H1 (cell line): Measurements from ENCODE around the gene NELL1. TPM values are rescaled to one million over a fixed set of nuclear protein-coding genes. Genes with fewer than 3 reads are reported as not detected.

Experiments
- CTCF ChIA-PET: fragments of 300-600 bp; sonication (Branson Sonifier 250); formaldehyde crosslinking; loops from one replicate; lab custom pipeline; 2021; ENCODE audit not compliant: partially characterized antibody; lab: Charles Lee
- POLR2A ChIA-PET: fragments of 300-600 bp; sonication (Branson Sonifier 250); formaldehyde crosslinking; loops from one replicate; lab custom pipeline; 2021; ENCODE audit warnings: inconsistent platforms; ENCODE audit not compliant: partially characterized antibody; lab: Charles Lee
- DNase-seq, 2 experiments: peaks; one replicate each; pipeline versions ENCODE4 v3.0.0 to v3.0.0-alpha.2; 2010 to 2022; ENCODE audit warnings: low spot score in 2 of 2, low read depth in 1 of 2, mixed read lengths in 1 of 2
- FAIRE-seq: peaks from 2 replicates; lab custom pipeline; 2011; peaks lifted over from hg19 to GRCh38; lab: Jason Lieb, UNC
- H2AFZ ChIP-seq: 2 replicates; pipeline ENCODE4 v1.8.1; 2012; ENCODE audit warnings: low read length, inconsistent platforms
- H2AK5ac ChIP-seq: 2 replicates; pipeline ENCODE4 v1.6.1; 2013; ENCODE audit warnings: low read depth, low read length
- H2BK120ac ChIP-seq: replicated peaks from 2 replicates; pipeline ENCODE3; 2013; ENCODE audit warnings: low read depth, low read length, inconsistent platforms
- H2BK12ac ChIP-seq: 2 replicates; pipeline ENCODE4 v1.6.1; 2013; ENCODE audit warnings: low read depth, low read length
- H2BK15ac ChIP-seq: 2 replicates; pipeline ENCODE4 v1.6.1; 2013; ENCODE audit warnings: low read length
- H2BK20ac ChIP-seq: 2 replicates; pipeline ENCODE4 v1.6.1; 2013; ENCODE audit warnings: low read length
- H2BK5ac ChIP-seq: 2 replicates; pipeline ENCODE4 v1.6.1; 2013; ENCODE audit warnings: low read depth, low read length
- H3K14ac ChIP-seq: 2 replicates; pipeline ENCODE4 v1.6.1; 2013; ENCODE audit warnings: inconsistent platforms; ENCODE audit not compliant: insufficient read length
- H3K18ac ChIP-seq: 2 replicates; pipeline ENCODE4 v1.6.1; 2013; ENCODE audit warnings: low read length; ENCODE audit errors: extremely low read depth
- H3K23ac ChIP-seq: 2 replicates; pipeline ENCODE4 v1.6.1; 2013; ENCODE audit warnings: inconsistent platforms; ENCODE audit not compliant: insufficient read length
- H3K23me2 ChIP-seq: 2 replicates; pipeline ENCODE4 v1.6.1; 2013; ENCODE audit warnings: low read depth, low read length
- H3K27ac ChIP-seq: 2 replicates; pipeline ENCODE4 v1.6.1; 2011; ENCODE audit warnings: low read depth, low read length, inconsistent platforms
- H3K27me3 ChIP-seq, 4 experiments: replicated peaks in 1 of 4; 1 replicate in 1 of 4; 2 replicates in 3 of 4; pipeline versions ENCODE4 v1.6.1 to v1.8.1; 2011 to 2013; ENCODE audit warnings: low read length in 3 of 4, mild to moderate bottlenecking in 3 of 4, inconsistent platforms in 2 of 4, mixed read lengths in 2 of 4, moderate library complexity in 1 of 4; ENCODE audit not compliant: control insufficient read depth in 3 of 4, insufficient read depth in 3 of 4; ENCODE audit errors: extremely low read depth in 1 of 4
- H3K36me3 ChIP-seq, 4 experiments: 2 replicates each; pipeline versions ENCODE4 v1.6.1 to v1.8.1; 2011 to 2013; ENCODE audit warnings: mild to moderate bottlenecking in 4 of 4, low read length in 3 of 4, moderate library complexity in 2 of 4, control low read depth in 1 of 4, inconsistent platforms in 1 of 4; ENCODE audit not compliant: insufficient read depth in 4 of 4, control insufficient read depth in 2 of 4
- H3K4ac ChIP-seq: replicated peaks from 2 replicates; pipeline ENCODE3; 2013; ENCODE audit warnings: low read length, low read depth, mixed read lengths, inconsistent platforms; ENCODE audit not compliant: insufficient read length
- H3K4me1 ChIP-seq, 4 experiments: replicated peaks in 1 of 4; 1 replicate in 1 of 4; 2 replicates in 3 of 4; pipeline versions ENCODE4 v1.6.1 to v1.8.1; 2011 to 2013; ENCODE audit warnings: low read length in 3 of 4, inconsistent platforms in 2 of 4, mixed read lengths in 1 of 4; ENCODE audit not compliant: insufficient read depth in 4 of 4, control insufficient read depth in 3 of 4
- H3K4me2 ChIP-seq, 2 experiments: 2 replicates each; pipeline versions ENCODE4 v1.6.1 to v1.8.1; 2011 to 2013; ENCODE audit warnings: low read depth in 2 of 2, low read length in 2 of 2, control low read depth in 1 of 2, inconsistent platforms in 1 of 2, mild to moderate bottlenecking in 1 of 2; ENCODE audit not compliant: insufficient read depth in 1 of 2
- H3K4me3 ChIP-seq, 4 experiments: fragments of 200-600, 300-600 bp in 1 of 4; sonication (generic), shearing (Covaris generic), sonication (Bioruptor Twin) in 1 of 4; 2 replicates each; pipeline versions ENCODE4 v1.5.1 to v1.8.1; 2011 to 2016; ENCODE audit warnings: low read length in 4 of 4, low read depth in 3 of 4, control low read depth in 2 of 4, inconsistent platforms in 2 of 4, mild to moderate bottlenecking in 2 of 4, mixed read lengths in 1 of 4, moderate library complexity in 1 of 4; ENCODE audit not compliant: insufficient read depth in 2 of 4; ENCODE audit errors: extremely low read depth in 1 of 4
- H3K56ac ChIP-seq: replicated peaks from 2 replicates; pipeline ENCODE3; 2013; ENCODE audit warnings: low read depth, mild to moderate bottlenecking, mixed read lengths, low read length, inconsistent platforms; ENCODE audit not compliant: insufficient read length
- H3K79me1 ChIP-seq: 2 replicates; pipeline ENCODE4 v1.6.1; 2013; ENCODE audit warnings: low read depth, low read length, control low read depth
- H3K79me2 ChIP-seq, 2 experiments: 2 replicates each; pipeline versions ENCODE4 v1.6.1 to v1.8.1; 2012 to 2013; ENCODE audit warnings: low read length in 2 of 2, mild to moderate bottlenecking in 2 of 2, inconsistent platforms in 1 of 2; ENCODE audit not compliant: insufficient read depth in 2 of 2, control insufficient read depth in 1 of 2
- H3K9ac ChIP-seq, 4 experiments: replicated peaks in 1 of 4; 1 replicate in 1 of 4; 2 replicates in 3 of 4; pipeline versions ENCODE4 v1.6.1 to v1.8.1; 2011 to 2013; ENCODE audit warnings: low read depth in 3 of 4, low read length in 3 of 4, control low read depth in 2 of 4, mild to moderate bottlenecking in 2 of 4, moderate library complexity in 2 of 4, inconsistent platforms in 1 of 4; ENCODE audit errors: extremely low read depth in 1 of 4
- H3K9me3 ChIP-seq, 2 experiments: 2 replicates each; pipeline versions ENCODE4 v1.6.1 to v1.8.1; 2012 to 2013; ENCODE audit warnings: mild to moderate bottlenecking in 2 of 2, moderate library complexity in 2 of 2, control low read depth in 1 of 2, inconsistent platforms in 1 of 2, low read depth in 1 of 2, low read length in 1 of 2, mixed read lengths in 1 of 2; ENCODE audit not compliant: insufficient read depth in 2 of 2
- H4K20me1 ChIP-seq, 2 experiments: replicated peaks in 1 of 2; 2 replicates each; pipeline versions ENCODE3 to v1.8.1; 2011 to 2013; ENCODE audit warnings: inconsistent platforms in 2 of 2, low read length in 2 of 2, mild to moderate bottlenecking in 1 of 2; ENCODE audit not compliant: insufficient read depth in 2 of 2, control insufficient read depth in 1 of 2
- H4K5ac ChIP-seq: 2 replicates; pipeline ENCODE4 v1.6.1; 2013; ENCODE audit warnings: low read length, low read depth, mixed read lengths, inconsistent platforms; ENCODE audit not compliant: insufficient read length
- H4K8ac ChIP-seq: 2 replicates; pipeline ENCODE4 v1.8.0; 2013; ENCODE audit warnings: mild to moderate bottlenecking, moderate library complexity, low read length, inconsistent platforms; ENCODE audit not compliant: insufficient read depth; ENCODE audit errors: extremely low read depth
- H4K91ac ChIP-seq: replicated peaks from 2 replicates; pipeline ENCODE3; 2013; ENCODE audit warnings: low read length, mixed read lengths, inconsistent platforms; ENCODE audit not compliant: insufficient read length
- WGBS, 2 experiments: shearing (Covaris generic) in 1 of 2; methylation state at CpG; one replicate each; pipeline versions ENCODE4 v1.1.6 to v1.1.7; 2013 to 2015; ENCODE audit warnings: low lambda C conversion rate in 2 of 2, mixed read lengths in 2 of 2, inconsistent platforms in 1 of 2, low coverage in 1 of 2, missing lambda C conversion rate in 1 of 2; ENCODE audit not compliant: insufficient replicate concordance in 2 of 2, insufficient coverage in 1 of 2, insufficient read length in 1 of 2; ENCODE audit errors: extremely low coverage in 1 of 2, missing lambda C conversion rate in 1 of 2; 5-methylcytosine and 5-hydroxymethylcytosine counted together
- polyA plus RNA-seq, 7 experiments: library from polyadenylated mRNA; depleted of rRNA in 3 of 7; stranded (reverse) in 5 of 7; unstranded in 2 of 7; fragments of >200 nt in 5 of 7; fragments of 200-250 nt in 2 of 7; gene quantifications; 1 replicate in 5 of 7; 2 replicates in 1 of 7; 4 replicates in 1 of 7; pipeline versions ENCODE4 v1.2.1 to v1.2.3, GENCODE V29; 2011 to 2013; ENCODE audit warnings: missing spikeins in 2 of 7, mixed read lengths in 2 of 7
- total RNA-seq: library from RNA; stranded (reverse); fragmentation: NEBNext Ultra II Directional; extraction: Animal tissue kit (Norgen Biotek cat#: 25700); gene quantifications from 2 replicates; pipeline ENCODE4 v1.2.1, GENCODE V29; 2021

NELL1 gene
- total and polyA plus RNA-seq, 2 of the 8 experiments (the other 6 are each of a cell fraction or from before 2014, with no cell fraction given) = 0.21 TPM; not detected in 1

- POLR2A ChIA-PET = no interaction called here
- no peaks in the 10 kb centered on the region for H3K4me1 ChIP-seq
- H3K23ac ChIP-seq = no peak overlapping the region
- H2BK12ac ChIP-seq = no peak overlapping the region
- FAIRE-seq (no peak), DNase-seq (no peak)
- no peak overlapping the region for H2AK5ac ChIP-seq
- no peak overlapping the region for H2AFZ ChIP-seq
- no peak overlapping the region for H2BK20ac ChIP-seq
- H2BK120ac ChIP-seq = no peak overlapping the region
- H3K79me1 ChIP-seq = no peaks in the 10 kb centered on the region
- no peaks in the 10 kb centered on the region for H3K36me3 ChIP-seq
- no peaks in the 10 kb centered on the region for H3K27me3 ChIP-seq
- no peak overlapping the region for H4K8ac ChIP-seq
- no peak overlapping the region for H3K4me2 ChIP-seq
- no peak overlapping the region for H2BK5ac ChIP-seq
- no peak overlapping the region for H3K9ac ChIP-seq
- H3K56ac ChIP-seq = no peak overlapping the region
- no peak overlapping the region for H3K18ac ChIP-seq
- CTCF ChIA-PET = interaction anchor here (0.7 kb wide), 1 partner anchor 1243 kb away, joined by 3 read pairs; no protein-coding TSS in a partner anchor
- no peaks in the 10 kb centered on the region for H3K9me3 ChIP-seq
- 91% methylated on average over 2 of the region's 2 CpGs; no CpG with 5 or more reads in 1 of the 2 experiments for WGBS, 2 experiments
- no peak overlapping the region for H4K5ac ChIP-seq
- H3K4me3 ChIP-seq = no peak overlapping the region
- H4K91ac ChIP-seq = no peak overlapping the region
- no peaks in the 10 kb centered on the region for H3K79me2 ChIP-seq
- H3K27ac ChIP-seq = no peak overlapping the region
- H3K4ac ChIP-seq = no peak overlapping the region
- H3K14ac ChIP-seq = no peak overlapping the region
- H4K20me1 ChIP-seq = no peaks in the 10 kb centered on the region
- no peaks in the 10 kb centered on the region for H3K23me2 ChIP-seq
- no peak overlapping the region for H2BK15ac ChIP-seq
Observed at GRCh38 chr11:20887137-20887536, 217.8 kb downstream of the NELL1 start.
